ENCODE data around the gene CPEB3. TPM values are rescaled to one million over a fixed set of nuclear protein-coding genes. Genes with fewer than 3 reads are reported as not detected.

CPEB3 gene
- total and polyA plus RNA-seq, 8 donors, result 2.1 to 7.0 (median 4.4) TPM

- no peaks in the 10 kb centered on the region for H3K36me3 ChIP-seq
- no peak overlapping the region for H3K4me3 ChIP-seq
- no peaks in the 10 kb centered on the region for H3K9me3 ChIP-seq
- peak in 4 of 6 donors; percentile 24 to 76 (median 54) for DNase-seq
- ATAC-seq, result peak; percentile 98 to 99 (median 98)
- intact Hi-C loops (cut with DNase I), result loop anchor here in 1 of 3 donors (10.0 kb wide), 2 partner anchors 207 to 347 kb away; partner anchors contain the start of genes CPEB3 and MARCHF5
- H3K4me1 ChIP-seq, result peaks cover under 1 to 13% (median 9%) of the 10 kb centered on the region in 3 donors
- peak; percentile 41 for FAIRE-seq
- TF ChIP-seq CTCF (IDR thresholded peaks at IDR 0.05), result peak; percentile 31 to 68 (median 66)
- H3K27me3 ChIP-seq, result no peaks in the 10 kb centered on the region
- 9 to 10% methylated on average over 7 of the region's 7 CpGs for WGBS, 2 donors
- peak overlapping the region in 1 of 4 donors; percentile 1 for H3K27ac ChIP-seq
These were observed 203.0 kb downstream of the CPEB3 start for GRCh38 chr10:92087750-92088395.

GRCh38 chr10:92082583-92083280 is 208.1 kb downstream of the CPEB3 start:
- DNase-seq, result no peak
- Histone ChIP-seq H3K9me3 (no peaks in the 10 kb centered on the region), H3K4me1 (peaks cover 0 to 3% (median 2%) of the 10 kb centered on the region in 3 donors), H3K27me3 (no peaks in the 10 kb centered on the region), H3K27ac (no peak overlapping the region), H3K36me3 (peaks cover 0 to 7% (median 0%) of the 10 kb centered on the region in 3 donors), H3K4me3 (no peak overlapping the region)
- no peak for FAIRE-seq
- peak in 2 of 4 donors; percentile 15 to 29 for ATAC-seq
- intact Hi-C loops (cut with DNase I), result loop anchor here in 1 of 3 donors (10.0 kb wide), 2 partner anchors 212 to 352 kb away; partner anchors contain the start of genes CPEB3 and MARCHF5
- no peak for TF ChIP-seq CTCF (IDR thresholded peaks at IDR 0.05)

- FAIRE-seq, result no peak
- Histone ChIP-seq H3K9me3 (no peaks in the 10 kb centered on the region), H3K36me3 (peaks cover 0 to 7% (median 0%) of the 10 kb centered on the region in 3 donors), H3K4me3 (no peak overlapping the region), H3K27ac (no peak overlapping the region), H3K4me1 (peaks cover 0 to 5% (median 0%) of the 10 kb centered on the region in 3 donors), H3K27me3 (no peaks in the 10 kb centered on the region)
- DNase-seq, result no peak
- TF ChIP-seq CTCF (IDR thresholded peaks at IDR 0.05), result no peak
- intact Hi-C loops (cut with DNase I), result loop anchor here in 1 of 3 donors (10.0 kb wide), 2 partner anchors 213 to 353 kb away; partner anchors contain the start of genes CPEB3 and MARCHF5
- ATAC-seq, result no peak
These were observed 209.2 kb downstream of the CPEB3 start for GRCh38 chr10:92081641-92082040.

- FAIRE-seq (no peak), DNase-seq (no peak), ATAC-seq (no peak)
- Histone ChIP-seq H3K27me3 (no peaks in the 10 kb centered on the region), H3K4me3 (no peak overlapping the region), H3K27ac (no peak overlapping the region), H3K4me1 (peaks cover 0 to 5% (median 0%) of the 10 kb centered on the region in 3 donors), H3K9me3 (no peaks in the 10 kb centered on the region), H3K36me3 (peaks cover 0 to 7% (median 0%) of the 10 kb centered on the region in 3 donors)
- intact Hi-C loops (cut with DNase I), result loop anchor here in 1 of 3 donors (10.0 kb wide), 2 partner anchors 215 to 355 kb away; partner anchors contain the start of genes CPEB3 and MARCHF5
- WGBS, 2 donors, result 93 to 100% methylated on average over 3 of the region's 3 CpGs
- no peak for TF ChIP-seq CTCF (IDR thresholded peaks at IDR 0.05)
These were observed 210.6 kb downstream of the CPEB3 start for GRCh38 chr10:92080244-92080643.

Data from pancreas (tissue), 10 donors.